IPS-18a (cell line): ENCODE measurements around the gene FANCM.

ENCODE experiments used
- H3K27ac ChIP-seq: one replicate; pipeline ENCODE4 v1.5.1; 2013; ENCODE audit warnings: low read length
- H3K27me3 ChIP-seq: one replicate; pipeline ENCODE4 v1.6.1; 2013; ENCODE audit warnings: mild to moderate bottlenecking, low read length; ENCODE audit not compliant: control insufficient read depth, insufficient read depth
- H3K36me3 ChIP-seq: one replicate; pipeline ENCODE4 v1.6.1; 2013; ENCODE audit warnings: low read depth, low read length; ENCODE audit not compliant: control insufficient read depth
- H3K4me1 ChIP-seq: one replicate; pipeline ENCODE4 v1.6.1; 2013; ENCODE audit warnings: low read depth, low read length; ENCODE audit not compliant: control insufficient read depth
- H3K4me3 ChIP-seq: one replicate; pipeline ENCODE4 v1.5.1; 2013; ENCODE audit warnings: low read length
- H3K9ac ChIP-seq: one replicate; pipeline ENCODE4 v1.6.1; 2013; ENCODE audit warnings: mild to moderate bottlenecking, low read length, moderate library complexity
- H3K9me3 ChIP-seq: one replicate; pipeline ENCODE4 v1.6.1; 2013; ENCODE audit warnings: low read depth, low read length; ENCODE audit not compliant: control insufficient read depth

FANCM gene

DNA sequence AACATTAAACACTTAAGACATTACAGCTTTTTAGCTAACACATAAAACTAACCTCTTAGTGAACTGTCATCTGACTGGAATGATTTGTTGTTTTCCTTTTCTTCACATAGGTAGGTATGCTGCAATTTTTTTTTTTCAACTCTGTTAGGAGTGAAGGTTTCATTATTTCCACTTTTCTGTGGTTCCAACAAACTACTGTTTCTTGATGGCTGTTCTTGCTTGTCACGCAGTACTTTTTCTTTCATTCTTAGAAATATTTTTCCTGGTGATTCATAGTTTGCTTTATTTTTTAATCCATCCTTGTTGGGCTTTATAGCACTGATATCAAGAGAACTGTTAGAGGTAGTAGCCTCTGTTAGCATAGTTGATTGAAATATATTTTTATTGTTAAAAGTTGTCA, 111.0 kb downstream of the FANCM start:
- Histone ChIP-seq H3K9me3 (no peaks in the 10 kb centered on the region), H3K4me3 (no peak overlapping the region), H3K9ac (no peak overlapping the region), H3K4me1 (no peaks in the 10 kb centered on the region), H3K36me3 (peaks cover 8% of the 10 kb centered on the region), H3K27me3 (no peaks in the 10 kb centered on the region), H3K27ac (no peak overlapping the region)

DNA sequence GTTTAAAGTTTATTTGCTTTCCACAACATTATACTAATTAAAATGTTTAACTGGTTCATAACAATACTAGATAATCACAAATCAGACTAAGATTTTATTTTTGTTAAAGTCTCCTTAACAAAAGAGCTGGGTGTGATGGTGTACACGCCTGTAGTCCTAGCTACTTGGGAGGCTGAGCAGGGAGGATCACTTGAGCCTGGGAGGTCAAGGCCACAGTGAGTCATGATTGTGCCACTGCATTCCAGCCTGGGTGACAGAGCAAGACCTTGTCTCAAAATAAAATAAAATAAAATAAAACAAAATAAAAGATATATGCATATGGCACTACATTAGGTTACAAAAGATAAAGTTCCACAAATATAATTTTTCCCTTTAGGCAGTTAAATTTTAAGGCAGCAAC, 111.7 kb downstream of the FANCM start:
- no peaks in the 10 kb centered on the region for H3K4me1 ChIP-seq
- H3K9me3 ChIP-seq: no peaks in the 10 kb centered on the region
- H3K36me3 ChIP-seq: peaks cover under 1% of the 10 kb centered on the region
- H3K27me3 ChIP-seq: no peaks in the 10 kb centered on the region
- no peak overlapping the region for H3K9ac ChIP-seq
- no peak overlapping the region for H3K4me3 ChIP-seq
- no peak overlapping the region for H3K27ac ChIP-seq

DNA sequence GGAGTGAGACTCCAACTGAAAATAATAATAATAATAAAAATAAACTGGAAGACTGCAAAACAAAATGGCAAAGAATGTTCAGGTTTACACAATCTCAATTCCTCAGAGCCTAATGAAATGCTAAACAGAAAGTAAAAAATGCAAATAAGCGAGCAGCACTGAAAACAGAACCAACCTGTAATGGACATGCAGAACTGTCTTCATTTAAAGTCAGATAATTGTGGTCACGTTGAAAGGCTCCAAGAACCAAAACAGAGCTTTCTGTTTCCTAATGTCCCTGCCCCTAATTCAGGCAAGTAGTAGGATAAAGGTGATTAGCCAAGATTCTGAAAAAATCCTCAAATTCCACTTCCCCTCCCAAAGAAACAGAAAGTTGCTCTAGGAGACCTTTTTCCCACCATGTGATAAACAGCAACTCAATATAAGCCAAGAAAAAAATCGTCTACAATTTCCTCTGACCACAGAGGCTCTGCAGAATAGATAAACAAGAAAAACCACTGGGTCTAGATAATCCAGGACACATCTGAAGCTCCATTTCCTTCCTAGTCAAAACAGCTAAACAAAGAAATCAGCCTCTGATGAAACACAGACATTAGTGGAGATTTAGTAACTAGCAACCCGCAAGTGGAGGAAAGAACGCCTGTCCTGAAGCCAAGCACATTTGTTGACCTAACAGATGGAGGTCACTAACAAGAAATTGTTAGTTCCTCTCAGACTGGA, 114.3 kb downstream of the FANCM start:
- Histone ChIP-seq H3K9me3 (no peaks in the 10 kb centered on the region), H3K27me3 (no peaks in the 10 kb centered on the region), H3K4me3 (no peak overlapping the region), H3K27ac (no peak overlapping the region), H3K9ac (no peak overlapping the region), H3K36me3 (no peaks in the 10 kb centered on the region), H3K4me1 (no peaks in the 10 kb centered on the region)
